ENCODE measurements around the gene MSI2.

MSI2 gene

GRCh38 chr17:57456622-57457021, 200.3 kb downstream of the MSI2 start:
- in situ Hi-C loops (cut with MboI; ENCODE audit: low pct_unique_long_range_greater_than_20kb, low sequenced_read_pairs): no loop called here
- no peak for DNase-seq

- in situ Hi-C loops (cut with MboI; ENCODE audit: low pct_unique_long_range_greater_than_20kb, low sequenced_read_pairs): no loop called here
- DNase-seq: no peak
Measured at GRCh38 chr17:57457188-57457587, 200.9 kb downstream of the MSI2 start.

GRCh38 chr17:57458718-57459285, 202.5 kb downstream of the MSI2 start:
- in situ Hi-C loops (cut with MboI; ENCODE audit: low pct_unique_long_range_greater_than_20kb, low sequenced_read_pairs): no loop called here
- no peak for DNase-seq

GRCh38 chr17:57459286-57459915, 203.1 kb downstream of the MSI2 start:
- no peak for DNase-seq
- in situ Hi-C loops (cut with MboI; ENCODE audit: low pct_unique_long_range_greater_than_20kb, low sequenced_read_pairs): no loop called here

- in situ Hi-C loops (cut with MboI; ENCODE audit: low pct_unique_long_range_greater_than_20kb, low sequenced_read_pairs): no loop called here
- no peak for DNase-seq
Measured at GRCh38 chr17:57461082-57461481, 204.8 kb downstream of the MSI2 start.

- in situ Hi-C loops (cut with MboI; ENCODE audit: low pct_unique_long_range_greater_than_20kb, low sequenced_read_pairs): no loop called here
- no peak for DNase-seq
Measured at GRCh38 chr17:57462007-57462579, 205.8 kb downstream of the MSI2 start.

GRCh38 chr17:57463103-57463885, 207.0 kb downstream of the MSI2 start:
- DNase-seq: no peak
- in situ Hi-C loops (cut with MboI; ENCODE audit: low pct_unique_long_range_greater_than_20kb, low sequenced_read_pairs): no loop called here

- in situ Hi-C loops (cut with MboI; ENCODE audit: low pct_unique_long_range_greater_than_20kb, low sequenced_read_pairs): no loop called here
- no peak for DNase-seq
Measured at GRCh38 chr17:57464191-57464864, 208.0 kb downstream of the MSI2 start.

GRCh38 chr17:57465610-57466009, 209.3 kb downstream of the MSI2 start:
- in situ Hi-C loops (cut with MboI; ENCODE audit: low pct_unique_long_range_greater_than_20kb, low sequenced_read_pairs): no loop called here
- no peak for DNase-seq

GRCh38 chr17:57466017-57466471, 209.7 kb downstream of the MSI2 start:
- in situ Hi-C loops (cut with MboI; ENCODE audit: low pct_unique_long_range_greater_than_20kb, low sequenced_read_pairs): no loop called here
- DNase-seq: no peak

GRCh38 chr17:57466521-57466920, 210.2 kb downstream of the MSI2 start:
- no peak for DNase-seq
- in situ Hi-C loops (cut with MboI; ENCODE audit: low pct_unique_long_range_greater_than_20kb, low sequenced_read_pairs): no loop called here

- no peak for DNase-seq
- in situ Hi-C loops (cut with MboI; ENCODE audit: low pct_unique_long_range_greater_than_20kb, low sequenced_read_pairs): no loop called here
Measured at GRCh38 chr17:57467226-57467625, 210.9 kb downstream of the MSI2 start.

GRCh38 chr17:57467801-57468200, 211.5 kb downstream of the MSI2 start:
- in situ Hi-C loops (cut with MboI; ENCODE audit: low pct_unique_long_range_greater_than_20kb, low sequenced_read_pairs): no loop called here
- DNase-seq: no peak

GRCh38 chr17:57468932-57469775, 212.8 kb downstream of the MSI2 start:
- in situ Hi-C loops (cut with MboI; ENCODE audit: low pct_unique_long_range_greater_than_20kb, low sequenced_read_pairs): no loop called here
- DNase-seq: no peak

- no peak for DNase-seq
- in situ Hi-C loops (cut with MboI; ENCODE audit: low pct_unique_long_range_greater_than_20kb, low sequenced_read_pairs): no loop called here
Measured at GRCh38 chr17:57470906-57471305, 214.6 kb downstream of the MSI2 start.

- in situ Hi-C loops (cut with MboI; ENCODE audit: low pct_unique_long_range_greater_than_20kb, low sequenced_read_pairs): no loop called here
- DNase-seq: no peak
Measured at GRCh38 chr17:57471868-57472368, 215.6 kb downstream of the MSI2 start.

- in situ Hi-C loops (cut with MboI; ENCODE audit: low pct_unique_long_range_greater_than_20kb, low sequenced_read_pairs): no loop called here
- no peak for DNase-seq
Measured at GRCh38 chr17:57475796-57476195, 219.5 kb downstream of the MSI2 start.

- in situ Hi-C loops (cut with MboI; ENCODE audit: low pct_unique_long_range_greater_than_20kb, low sequenced_read_pairs): no loop called here
- DNase-seq: no peak
Measured at GRCh38 chr17:57477522-57478362, 221.4 kb downstream of the MSI2 start.
